LNCAP (cell line): ENCODE results near the gene CAPN14.

Experiments
- CTCF ChIP-seq: fragments of 450-650 bp; IDR thresholded peaks from 2 replicates; pipeline ENCODE4 v1.5.1; 2017; ENCODE audit warnings: mild to moderate bottlenecking

The CAPN14 gene

GRCh38 chr2:31163011-31163539, 54.2 kb downstream of the CAPN14 start:
- TF ChIP-seq CTCF = no peak

- no peak for TF ChIP-seq CTCF
These were observed 55.7 kb downstream of the CAPN14 start for GRCh38 chr2:31161637-31162036.

- peak; percentile 28; the same call in 1 of the 2 replicates for TF ChIP-seq CTCF
These were observed 65.8 kb downstream of the CAPN14 start for GRCh38 chr2:31151501-31151900.

DNA sequence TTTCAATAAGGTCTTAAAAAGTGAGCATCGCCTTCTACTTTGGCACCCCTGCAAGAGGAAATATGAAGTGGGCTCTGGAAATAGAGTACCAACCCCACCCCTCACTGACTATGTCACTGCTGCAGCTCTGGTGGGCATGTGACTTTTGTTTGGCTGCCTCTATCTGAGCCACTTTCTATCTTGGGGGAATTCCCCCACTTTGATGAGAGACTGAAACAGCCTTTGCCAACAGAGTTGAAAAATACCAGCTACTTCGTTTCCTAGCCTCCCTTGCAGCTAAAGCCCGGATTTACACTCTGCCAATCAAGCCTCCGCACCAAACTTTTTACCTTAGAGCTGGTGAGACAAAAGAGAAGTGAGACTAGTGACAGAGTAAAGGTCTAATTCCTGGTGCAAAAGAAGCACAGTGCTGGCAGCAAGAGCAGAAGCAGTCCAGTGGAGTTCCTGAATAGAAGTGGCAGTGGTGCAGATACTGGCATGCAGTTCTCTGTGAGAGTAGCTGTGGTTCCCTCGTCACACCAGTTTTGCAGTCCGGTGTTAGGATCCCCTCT, 67.1 kb downstream of the CAPN14 start:
- no peak for TF ChIP-seq CTCF

DNA sequence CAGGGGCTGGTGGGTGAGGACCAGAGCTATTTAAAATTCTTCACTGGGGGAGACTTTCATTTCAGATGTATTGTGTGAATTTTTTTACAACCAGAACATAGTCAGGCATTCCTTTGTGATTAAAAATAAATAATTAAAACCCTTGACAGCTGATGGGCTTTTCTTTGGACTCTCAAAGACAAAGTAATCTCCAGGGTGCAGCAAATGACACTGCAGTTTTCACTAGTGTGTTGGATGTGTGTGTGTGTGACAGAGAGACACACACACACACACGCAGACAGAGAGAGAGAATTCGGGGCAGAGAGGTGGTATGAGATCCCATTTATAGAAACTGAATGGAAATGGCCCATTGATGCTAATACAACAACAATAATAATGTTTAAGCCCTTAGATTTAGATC, 68.8 kb downstream of the CAPN14 start:
- no peak for TF ChIP-seq CTCF

DNA sequence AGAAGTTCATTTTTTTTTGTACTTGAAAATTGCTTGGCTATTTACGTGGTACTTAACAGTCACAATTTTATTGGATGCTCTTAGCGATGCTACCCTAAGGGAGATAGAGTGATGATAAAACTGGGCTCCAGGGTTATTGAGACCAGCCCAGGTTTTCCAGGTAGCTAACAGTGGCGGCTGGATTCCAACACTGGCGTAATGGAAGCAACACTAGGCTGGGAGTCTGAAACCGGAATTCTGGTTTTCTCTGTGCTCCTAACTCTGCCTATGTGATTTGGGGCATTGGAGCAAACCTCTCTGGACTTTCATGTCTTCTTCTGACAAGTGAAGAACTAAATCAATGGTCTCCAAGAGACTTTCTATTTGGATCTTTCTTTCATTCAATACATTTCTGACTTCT, 69.7 kb downstream of the CAPN14 start:
- no peak for TF ChIP-seq CTCF

GRCh38 chr2:31142110-31142509, 75.2 kb downstream of the CAPN14 start:
- no peak for TF ChIP-seq CTCF
